ENCODE measurements around the gene ZNF765. TPM values are rescaled to one million over a fixed set of nuclear protein-coding genes. Genes with fewer than 3 reads are reported as not detected.
"Not testable (repeated sequence)": the region's sequence is repeated elsewhere in the genome, so short reads cannot be mapped to it uniquely, and the experiment has no call there.

ZNF765 gene
- total RNA-seq = 10 to 100 TPM; 10.1 to 11.7 TPM

- DNase-seq (ENCODE audit: low spot score in 2 of 2) (peak; percentile 94 to 97), ATAC-seq (peak; percentile 99)
- Mint-ChIP-seq H3K9me3 (peaks cover 13 to 16% of the 10 kb centered on the region in 2 donors), H3K27ac (peak within 1 kb of the TSS; percentile 92 to 94), H3K36me3 (peaks cover 24 to 56% of the 10 kb centered on the region in 2 donors)
Measured at GRCh38 chr19:53394974-53395839, at the start of gene ZNF765. TSS of gene ZNF765 (plus strand) at chr19:53395149. CDS start at chr19:53398016, 2,867 bp downstream.

- H3K36me3 Mint-ChIP-seq = peaks cover 60 to 62% of the 10 kb centered on the region in 2 donors
Measured at GRCh38 chr19:53355739-53356138, 39.2 kb upstream of the ZNF765 start.

GRCh38 chr19:53357821-53358581, 36.9 kb upstream of the ZNF765 start:
- DNase-seq (ENCODE audit: low spot score in 2 of 2) = no peak
- H3K9me3 Mint-ChIP-seq = peaks cover 29 to 32% of the 10 kb centered on the region in 2 donors
- peaks cover 43 to 51% of the 10 kb centered on the region in 2 donors for H3K36me3 Mint-ChIP-seq
- ATAC-seq = no peak
- peak overlapping the region in 1 of 2 donors; percentile 29 for H3K27ac Mint-ChIP-seq

More at GRCh38 chr19:53355739-53356138, 39.2 kb upstream of the ZNF765 start:
- H3K9me3 Mint-ChIP-seq = peaks cover 49 to 52% of the 10 kb centered on the region in 2 donors
- DNase-seq (ENCODE audit: low spot score in 2 of 2) (no peak), ATAC-seq (no peak)
- no peak overlapping the region for H3K27ac Mint-ChIP-seq

GRCh38 chr19:53360056-53360455, 34.9 kb upstream of the ZNF765 start:
- ATAC-seq; H3K27ac Mint-ChIP-seq; DNase-seq (ENCODE audit: low spot score in 2 of 2): not testable (repeated sequence)
- Mint-ChIP-seq H3K36me3 (peaks cover 31 to 51% of the 10 kb centered on the region in 2 donors), H3K9me3 (peaks cover 17 to 29% of the 10 kb centered on the region in 2 donors)

- DNase-seq (ENCODE audit: low spot score in 2 of 2) = peak; percentile 93 to 98
- Mint-ChIP-seq H3K36me3 (peaks cover 14 to 61% of the 10 kb centered on the region in 2 donors), H3K27ac (peak within 1 kb of the TSS; percentile 86 to 96), H3K9me3 (peaks cover 3 to 29% of the 10 kb centered on the region in 2 donors)
- peak; percentile 100 for ATAC-seq
Measured at GRCh38 chr19:53365134-53365898, 29.6 kb upstream of the ZNF765 start, which contains the start of gene ZNF525. TSS of gene ZNF525 (plus strand) at chr19:53365705. CDS start at chr19:53372282, 6,577 bp downstream.

- DNase-seq (ENCODE audit: low spot score in 2 of 2) = peak in 1 of 2 donors; percentile 39
- H3K36me3 Mint-ChIP-seq = peaks cover 20 to 67% of the 10 kb centered on the region in 2 donors
- H3K27ac Mint-ChIP-seq = peak overlapping the region; percentile 86 to 96
- ATAC-seq = peak; percentile 56 to 57
- H3K9me3 Mint-ChIP-seq = peaks cover 7 to 34% of the 10 kb centered on the region in 2 donors
Measured at GRCh38 chr19:53365899-53366493, 29.0 kb upstream of the ZNF765 start.

- DNase-seq (ENCODE audit: low spot score in 2 of 2) = no peak
- Mint-ChIP-seq H3K36me3 (peaks cover 61 to 84% of the 10 kb centered on the region in 2 donors), H3K9me3 (peaks cover 16 to 26% of the 10 kb centered on the region in 2 donors), H3K27ac (no peak overlapping the region)
- ATAC-seq = no peak
Measured at GRCh38 chr19:53372196-53372595, 22.8 kb upstream of the ZNF765 start.

GRCh38 chr19:53374288-53374687, 20.7 kb upstream of the ZNF765 start:
- H3K27ac Mint-ChIP-seq = no peak overlapping the region
- DNase-seq (ENCODE audit: low spot score in 2 of 2) = no peak
- no peak for ATAC-seq
- peaks cover 13 to 17% of the 10 kb centered on the region in 2 donors for H3K9me3 Mint-ChIP-seq
- peaks cover 75 to 86% of the 10 kb centered on the region in 2 donors for H3K36me3 Mint-ChIP-seq

GRCh38 chr19:53374743-53375142, 20.2 kb upstream of the ZNF765 start:
- DNase-seq (ENCODE audit: low spot score in 2 of 2) = no peak
- Mint-ChIP-seq H3K27ac (no peak overlapping the region), H3K9me3 (peaks cover 13 to 17% of the 10 kb centered on the region in 2 donors), H3K36me3 (peaks cover 78 to 88% of the 10 kb centered on the region in 2 donors)
- ATAC-seq = no peak

GRCh38 chr19:53381376-53381775, 13.6 kb upstream of the ZNF765 start:
- DNase-seq (ENCODE audit: low spot score in 2 of 2) (no peak), ATAC-seq (peak in 1 of 2 donors; percentile 28)
- Mint-ChIP-seq H3K27ac (peak overlapping the region in 1 of 2 donors; percentile 33), H3K9me3 (peaks cover 48 to 56% of the 10 kb centered on the region in 2 donors), H3K36me3 (peaks cover 95 to 98% of the 10 kb centered on the region in 2 donors)

GRCh38 chr19:53388168-53388567, 6.8 kb upstream of the ZNF765 start:
- ATAC-seq (no peak), DNase-seq (ENCODE audit: low spot score in 2 of 2) (no peak)
- H3K9me3 Mint-ChIP-seq = peaks cover 47 to 53% of the 10 kb centered on the region in 2 donors
- no peak overlapping the region for H3K27ac Mint-ChIP-seq
- peaks cover 61 to 66% of the 10 kb centered on the region in 2 donors for H3K36me3 Mint-ChIP-seq

GRCh38 chr19:53388904-53389303, 6.0 kb upstream of the ZNF765 start:
- no peak for ATAC-seq
- no peak overlapping the region for H3K27ac Mint-ChIP-seq
- peaks cover 54 to 66% of the 10 kb centered on the region in 2 donors for H3K36me3 Mint-ChIP-seq
- DNase-seq (ENCODE audit: low spot score in 2 of 2) = no peak
- peaks cover 48 to 49% of the 10 kb centered on the region in 2 donors for H3K9me3 Mint-ChIP-seq

GRCh38 chr19:53389571-53389970, 5.4 kb upstream of the ZNF765 start:
- Mint-ChIP-seq H3K36me3 (peaks cover 48 to 62% of the 10 kb centered on the region in 2 donors), H3K27ac (no peak overlapping the region), H3K9me3 (peaks cover 46 to 47% of the 10 kb centered on the region in 2 donors)
- no peak for ATAC-seq
- DNase-seq (ENCODE audit: low spot score in 2 of 2) = no peak

- DNase-seq (ENCODE audit: low spot score in 2 of 2) = no peak
- no peak for ATAC-seq
- peaks cover 42 to 43% of the 10 kb centered on the region in 2 donors for H3K9me3 Mint-ChIP-seq
- H3K27ac Mint-ChIP-seq = no peak overlapping the region
- H3K36me3 Mint-ChIP-seq = peaks cover 44 to 58% of the 10 kb centered on the region in 2 donors
Measured at GRCh38 chr19:53389978-53390377, 5.0 kb upstream of the ZNF765 start.

GRCh38 chr19:53394522-53394973, 401 bp upstream of the ZNF765 start:
- Mint-ChIP-seq H3K27ac (peak overlapping the region; percentile 92 to 94), H3K36me3 (peaks cover 24 to 56% of the 10 kb centered on the region in 2 donors), H3K9me3 (peaks cover 15 to 17% of the 10 kb centered on the region in 2 donors)
- DNase-seq (ENCODE audit: low spot score in 2 of 2) (no peak), ATAC-seq (peak; percentile 1 to 6)
